HCT116 (cell line): ENCODE data around the gene TRNAU1AP. TPM values are rescaled to one million over a fixed set of nuclear protein-coding genes. Genes with fewer than 3 reads are reported as not detected.
A peak's percentile ranks its signal among the peaks of the same experiment; 100 is the strongest.

Experiments
- ATAC-seq: fragments of 200-7000 bp; cut with Tn5 transposase; 2 replicates; pipeline ENCODE4 v1.9.1; 2020; ENCODE audit warnings: mild to moderate bottlenecking, moderate library complexity
- BruUV-seq: library from RNA; stranded (reverse); fragments of 400-500 nt; replicated peaks from 2 replicates; lab custom pipeline; 2021; lab: Mats Ljungman, UMichigan
- CTCF ChIA-PET: fragments of 300-600 bp; sonication (Branson Sonifier 250); formaldehyde crosslinking; loops from one replicate; lab custom pipeline; 2021; ENCODE audit warnings: antibody characterized with exemption; lab: Charles Lee
- POLR2A ChIA-PET: fragments of 300-600, 350-600 bp; sonication (Branson Sonifier 250); formaldehyde crosslinking; loops from one replicate; lab custom pipeline; 2021; ENCODE audit warnings: antibody characterized with exemption; lab: Charles Lee
- RAD21 ChIA-PET, 2 experiments: fragments of 300-600 bp; sonication (Branson Sonifier 250); formaldehyde crosslinking; loops; one replicate each; lab custom pipeline; 2023; ENCODE audit warnings: low total read pairs in 2 of 2; ENCODE audit not compliant: uncharacterized antibody in 2 of 2, unreplicated experiment in 2 of 2, low non-redundant PET in 1 of 2; lab: Charles Lee
- DNase-seq: peaks from one replicate; pipeline ENCODE4 v3.0.0-alpha.2; 2010; ENCODE audit warnings: low read depth, low spot score
- H2AFZ ChIP-seq: fragments of 200-600 bp; shearing (Covaris generic), sonication (generic); 2 replicates; pipeline ENCODE4 v1.6.1; 2017; ENCODE audit warnings: low read depth, mixed run types, mixed read lengths, antibody characterized with exemption, low read length; ENCODE audit not compliant: poor library complexity, severe bottlenecking
- H3K27ac ChIP-seq: 2 replicates; pipeline ENCODE4 v1.5.1; 2012; ENCODE audit warnings: low read depth, low read length
- H3K27me3 ChIP-seq: fragments of 200-600 bp; sonication (generic); 2 replicates; pipeline ENCODE4 v1.6.1; 2016; ENCODE audit warnings: mixed run types, low read length, mixed read lengths; ENCODE audit not compliant: insufficient read depth
- H3K36me3 ChIP-seq, 2 experiments: fragments of 200-500 bp in 1 of 2; fragments of 200-600 bp in 1 of 2; sonication (Bioruptor generic) in 1 of 2; sonication (generic) in 1 of 2; 2 replicates each; pipeline versions ENCODE4 v1.5.1 to v1.6.1; 2014 to 2016; ENCODE audit warnings: low read length in 2 of 2, inconsistent platforms in 1 of 2, mixed read lengths in 1 of 2, mixed run types in 1 of 2; ENCODE audit not compliant: insufficient read depth in 2 of 2, control insufficient read depth in 1 of 2
- H3K4me1 ChIP-seq, 2 experiments: fragments of 200-600 bp in 1 of 2; sonication (generic) in 1 of 2; 2 replicates each; pipeline versions ENCODE4 v1.5.1 to v1.6.1; 2012 to 2017; ENCODE audit warnings: low read length in 2 of 2, inconsistent platforms in 1 of 2, mild to moderate bottlenecking in 1 of 2, mixed read lengths in 1 of 2, mixed run types in 1 of 2, moderate library complexity in 1 of 2; ENCODE audit not compliant: insufficient read depth in 2 of 2, control insufficient read depth in 1 of 2
- H3K4me2 ChIP-seq: fragments of 200-600 bp; sonication (generic); 2 replicates; pipeline ENCODE4 v1.6.1; 2017; ENCODE audit warnings: mixed run types, low read length, mixed read lengths
- H3K4me3 ChIP-seq, 2 experiments: fragments of 200-600 bp in 1 of 2; sonication (generic) in 1 of 2; replicated peaks in 1 of 2; 2 replicates each; pipeline ENCODE4 v1.5.1; 2011 to 2016; ENCODE audit warnings: low read length in 2 of 2, control low read depth in 1 of 2, low read depth in 1 of 2, mild to moderate bottlenecking in 1 of 2, mixed read lengths in 1 of 2, mixed run types in 1 of 2
- H3K79me2 ChIP-seq: fragments of 200-600 bp; sonication (generic); 2 replicates; pipeline ENCODE4 v1.6.1; 2017; ENCODE audit warnings: mild to moderate bottlenecking, mixed run types, low read length, moderate library complexity, mixed read lengths; ENCODE audit not compliant: insufficient read depth
- H3K9ac ChIP-seq: fragments of 200-600 bp; sonication (generic); 2 replicates; pipeline ENCODE4 v1.6.1; 2016; ENCODE audit warnings: low read length, mixed read lengths
- H3K9me2 ChIP-seq: fragments of 200-600 bp; sonication (generic), shearing (Covaris generic); 2 replicates; pipeline ENCODE4 v1.6.1; 2017; ENCODE audit warnings: mixed run types, mild to moderate bottlenecking, moderate library complexity; ENCODE audit not compliant: insufficient read depth
- H3K9me3 ChIP-seq, 2 experiments: fragments of 200-500 bp in 1 of 2; fragments of 200-600 bp in 1 of 2; sonication (Bioruptor generic) in 1 of 2; sonication (generic) in 1 of 2; 2 replicates each; pipeline ENCODE4 v1.6.1; 2014 to 2017; ENCODE audit warnings: low read length in 2 of 2, mixed read lengths in 2 of 2, inconsistent platforms in 1 of 2, low read depth in 1 of 2, mild to moderate bottlenecking in 1 of 2, mixed run types in 1 of 2, moderate library complexity in 1 of 2; ENCODE audit not compliant: control insufficient read depth in 1 of 2, insufficient read depth in 1 of 2
- H4K20me1 ChIP-seq: fragments of 200-600 bp; sonication (generic), shearing (Covaris generic); 2 replicates; pipeline ENCODE4 v1.6.1; 2017; ENCODE audit warnings: mixed run types, mild to moderate bottlenecking, moderate library complexity; ENCODE audit not compliant: insufficient read depth
- CEBPB ChIP-seq: IDR thresholded peaks from 2 replicates; pipeline ENCODE4 v1.6.1; 2012; ENCODE audit warnings: low read depth
- EZH2phosphoT487 ChIP-seq: fragments of 200-600 bp; IDR thresholded peaks from 2 replicates; pipeline ENCODE4 v1.6.1; 2018; ENCODE audit warnings: antibody characterized with exemption, borderline replicate concordance
- POLR2AphosphoS5 ChIP-seq: IDR thresholded peaks from 2 replicates; pipeline ENCODE4 v1.6.1; 2011; ENCODE audit warnings: mild to moderate bottlenecking, low read depth, low read length, moderate library complexity
- REST ChIP-seq: IDR thresholded peaks from 2 replicates; pipeline ENCODE4 v1.6.1; 2012; ENCODE audit warnings: low read depth
- SRF ChIP-seq: IDR thresholded peaks from 2 replicates; pipeline ENCODE4 v1.6.1; 2012; ENCODE audit warnings: low read depth
- intact Hi-C: fragments of 100-400 bp; cut with micrococcal nuclease; formaldehyde crosslinking; loops from 2 replicates; pipeline ENCODE4 v1.10.0; 2022
- total RNA-seq: library from RNA; stranded (reverse); gene quantifications from one replicate; pipeline ENCODE4 v1.2.1, GENCODE V29; 2021; ENCODE audit not compliant: unreplicated experiment
- TF ChIP-seq, protein P1 (sequence below): IDR thresholded peaks from 2 replicates; pipeline ENCODE4 v1.6.1; 2012

Gene TRNAU1AP
- total RNA-seq, 1 experiment from 2014 or later = 29.7 TPM

DNA sequence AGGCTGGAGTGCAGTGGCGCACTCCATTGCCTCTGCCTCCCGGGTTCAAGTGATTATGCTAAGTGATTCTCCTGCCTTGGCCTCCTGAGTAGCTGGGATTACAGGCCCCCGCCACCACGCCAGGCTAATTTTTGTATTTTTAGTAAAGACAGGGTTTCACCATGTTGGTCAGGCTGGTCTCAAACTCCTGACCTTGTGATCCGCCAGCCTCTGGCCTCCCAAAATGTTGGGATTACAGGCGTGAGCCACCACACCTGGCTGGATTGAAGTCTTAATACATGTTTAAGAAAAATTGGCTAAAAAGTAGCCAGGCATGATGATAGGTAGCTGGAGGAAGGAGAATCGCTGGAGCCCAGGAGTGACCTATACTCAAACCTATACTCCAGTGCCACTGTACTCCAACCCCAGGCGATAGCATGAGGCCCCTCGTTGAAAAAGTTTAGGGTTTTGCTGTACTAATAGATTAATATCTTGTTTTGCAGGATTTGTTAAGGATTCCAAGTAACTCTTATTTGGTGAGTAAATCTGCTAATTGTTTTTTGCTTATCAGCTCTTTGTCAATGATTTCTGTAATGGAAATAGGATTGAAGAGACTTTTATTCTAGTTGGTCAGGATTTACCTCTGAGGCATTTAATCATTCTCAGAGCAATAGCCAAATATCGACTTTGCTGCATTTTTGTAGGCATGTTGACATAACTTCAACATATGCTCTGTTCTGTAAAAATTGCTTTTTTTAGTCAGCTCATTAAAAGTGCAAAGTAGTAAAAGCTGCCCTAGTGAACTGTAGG, 45.0 kb upstream of the TRNAU1AP start:
- Histone ChIP-seq H3K9me2 (no peaks in the 10 kb centered on the region), H3K79me2 (peaks cover 40% of the 10 kb centered on the region), H3K36me3 (peaks cover 26 to 36% of the 10 kb centered on the region in 2 experiments), H3K9me3 (no peaks in the 10 kb centered on the region), H3K9ac (peak overlapping the region; percentile 87), H4K20me1 (peaks cover 17% of the 10 kb centered on the region; the same call in 1 of the 2 replicates), H3K4me2 (peak overlapping the region; percentile 78), H3K27me3 (no peaks in the 10 kb centered on the region), H2AFZ (no peak overlapping the region), H3K4me1 (peaks cover 23 to 72% of the 10 kb centered on the region in 2 experiments)
- RAD21 ChIA-PET = interaction anchor here in 1 of 2 experiments (0.7 kb wide), 1 partner anchor 152 kb away, joined by 5 read pairs; no protein-coding TSS in a partner anchor
- CTCF ChIA-PET = interaction anchor here (0.5 kb wide), 1 partner anchor 80 kb away, joined by 3 read pairs; no protein-coding TSS in a partner anchor
- intact Hi-C loops = loop anchor here (5.0 kb wide), 2 partner anchors 229 to 261 kb away; partner anchors contain the start of gene YTHDF2
- BruUV-seq = no TSS peak
- POLR2A ChIA-PET = interaction anchor here (0.8 to 5.8 kb wide), 11 partner anchors 21 to 272 kb away, joined by 3 to 48 read pairs (median 5); partner anchors contain the start of genes ATP5IF1, MED18, PHACTR4 and TAF12
- DNase-seq = no peak
- no peak for ATAC-seq
- no peak for TF ChIP-seq EZH2phosphoT487
- TF ChIP-seq, protein P1, sequence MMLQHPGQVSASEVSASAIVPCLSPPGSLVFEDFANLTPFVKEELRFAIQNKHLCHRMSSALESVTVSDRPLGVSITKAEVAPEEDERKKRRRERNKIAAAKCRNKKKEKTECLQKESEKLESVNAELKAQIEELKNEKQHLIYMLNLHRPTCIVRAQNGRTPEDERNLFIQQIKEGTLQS = no peak
- TF ChIP-seq POLR2AphosphoS5 = peak; percentile 67
- TF ChIP-seq, all 23 proteins: peak for 1
- Histone ChIP-seq H3K4me3 (peak overlapping the region; percentile 82 to 94), H3K27ac (peak overlapping the region; percentile 97)

GRCh38 chr1:28508435-28508754, 44.5 kb upstream of the TRNAU1AP start:
- peaks cover 26 to 36% of the 10 kb centered on the region in 2 experiments for H3K36me3 ChIP-seq
- peak overlapping the region; percentile 87 for H3K9ac ChIP-seq
- ChIA-PET POLR2A (interaction anchor here (0.8 to 5.8 kb wide), 12 partner anchors 21 to 273 kb away, joined by 3 to 48 read pairs (median 5); partner anchors contain the start of genes ATP5IF1 and TAF12), CTCF (interaction anchor here (0.5 to 1.1 kb wide), 2 partner anchors 79 to 99 kb away, joined by 3 to 4 read pairs; no protein-coding TSS in a partner anchor), RAD21 (no interaction called here)
- intact Hi-C loops = loop anchor here (5.0 kb wide), 2 partner anchors 229 to 261 kb away; partner anchors contain the start of gene YTHDF2
- no peak overlapping the region for H2AFZ ChIP-seq
- peak overlapping the region; percentile 82 to 94 for H3K4me3 ChIP-seq
- H3K4me1 ChIP-seq = peaks cover 23 to 72% of the 10 kb centered on the region in 2 experiments
- no TSS peak for BruUV-seq
- TF ChIP-seq REST (no peak), EZH2phosphoT487 (no peak), CEBPB (no peak), SRF (no peak), POLR2AphosphoS5 (peak; percentile 67)
- TF ChIP-seq, protein P1 = no peak
- peaks cover 40% of the 10 kb centered on the region for H3K79me2 ChIP-seq
- ATAC-seq (no peak), DNase-seq (no peak)
- H3K27me3 ChIP-seq = no peaks in the 10 kb centered on the region
- peak overlapping the region; percentile 78 for H3K4me2 ChIP-seq
- no peaks in the 10 kb centered on the region for H3K9me3 ChIP-seq
- H3K27ac ChIP-seq = peak overlapping the region; percentile 97
- peaks cover 17% of the 10 kb centered on the region; the same call in 1 of the 2 replicates for H4K20me1 ChIP-seq
- no peaks in the 10 kb centered on the region for H3K9me2 ChIP-seq
